ENCODE measurements around the gene FYN.

- no peak for TF ChIP-seq POLR2A (IDR thresholded peaks at IDR 0.05)
- TF ChIP-seq CTCF (IDR thresholded peaks at IDR 0.05): no peak
Measured at GRCh38 chr6:111736005-111736608, 137.1 kb downstream of the FYN start.
